WERI-Rb-1 (cell line): ENCODE data around the gene DDX52.
"Not testable (repeated sequence)": the region's sequence is repeated elsewhere in the genome, so short reads cannot be mapped to it uniquely, and the experiment has no call there.

Experiments
- DNase-seq: peaks from one replicate; pipeline ENCODE4 v3.0.0-alpha.2; 2020
- H3K27ac ChIP-seq: fragments of 250-450 bp; sonication (Bioruptor Pico); 2 replicates; pipeline ENCODE4 v1.5.1; 2020; ENCODE audit warnings: mild to moderate bottlenecking, moderate library complexity
- H3K27me3 ChIP-seq: fragments of 250-450 bp; sonication (Bioruptor Pico); 2 replicates; pipeline ENCODE4 v1.5.1; 2021; ENCODE audit warnings: mild to moderate bottlenecking, low read depth, moderate library complexity; ENCODE audit not compliant: insufficient read depth, severe bottlenecking
- H3K36me3 ChIP-seq: fragments of 250-450 bp; sonication (Bioruptor Pico); 2 replicates; pipeline ENCODE4 v1.5.1; 2020; ENCODE audit warnings: mild to moderate bottlenecking, moderate library complexity
- H3K4me3 ChIP-seq: 2 replicates; pipeline ENCODE4 v1.5.1; 2011; ENCODE audit warnings: low read depth, mild to moderate bottlenecking, control low read depth, low read length
- H3K9me3 ChIP-seq: fragments of 250-450 bp; sonication (Bioruptor Pico); 2 replicates; pipeline ENCODE4 v1.5.1; 2021; ENCODE audit warnings: mild to moderate bottlenecking, moderate library complexity; ENCODE audit not compliant: severe bottlenecking
- TF ChIP-seq, protein P1 (sequence below): IDR thresholded peaks from 2 replicates; pipeline ENCODE4 v1.5.1; 2011; ENCODE audit warnings: low read depth, mild to moderate bottlenecking, control low read depth, inconsistent platforms, low read length

DDX52 gene

DNA sequence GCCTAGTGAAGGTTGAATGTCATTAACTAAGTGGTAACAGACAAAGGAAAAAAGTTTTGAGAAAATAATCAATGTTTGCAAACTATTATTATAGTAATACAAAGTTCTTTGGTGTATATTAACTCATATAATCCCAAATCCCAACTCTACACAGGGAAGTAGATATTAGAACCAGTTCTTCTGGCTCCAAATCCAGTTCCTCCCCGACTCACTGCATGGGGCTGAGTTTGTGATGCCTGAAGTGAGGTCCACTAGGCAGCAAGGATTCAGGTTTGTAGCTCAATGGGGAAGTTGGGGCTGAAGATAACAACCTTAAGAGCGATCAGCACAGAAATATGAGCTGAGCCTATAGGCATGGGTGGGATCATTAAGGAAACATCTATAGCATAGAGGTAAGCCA lies 28.4 kb downstream of the DDX52 start:
- no peaks in the 10 kb centered on the region for H3K9me3 ChIP-seq
- DNase-seq: no peak
- no peak overlapping the region for H3K27ac ChIP-seq
- TF ChIP-seq, protein P1, sequence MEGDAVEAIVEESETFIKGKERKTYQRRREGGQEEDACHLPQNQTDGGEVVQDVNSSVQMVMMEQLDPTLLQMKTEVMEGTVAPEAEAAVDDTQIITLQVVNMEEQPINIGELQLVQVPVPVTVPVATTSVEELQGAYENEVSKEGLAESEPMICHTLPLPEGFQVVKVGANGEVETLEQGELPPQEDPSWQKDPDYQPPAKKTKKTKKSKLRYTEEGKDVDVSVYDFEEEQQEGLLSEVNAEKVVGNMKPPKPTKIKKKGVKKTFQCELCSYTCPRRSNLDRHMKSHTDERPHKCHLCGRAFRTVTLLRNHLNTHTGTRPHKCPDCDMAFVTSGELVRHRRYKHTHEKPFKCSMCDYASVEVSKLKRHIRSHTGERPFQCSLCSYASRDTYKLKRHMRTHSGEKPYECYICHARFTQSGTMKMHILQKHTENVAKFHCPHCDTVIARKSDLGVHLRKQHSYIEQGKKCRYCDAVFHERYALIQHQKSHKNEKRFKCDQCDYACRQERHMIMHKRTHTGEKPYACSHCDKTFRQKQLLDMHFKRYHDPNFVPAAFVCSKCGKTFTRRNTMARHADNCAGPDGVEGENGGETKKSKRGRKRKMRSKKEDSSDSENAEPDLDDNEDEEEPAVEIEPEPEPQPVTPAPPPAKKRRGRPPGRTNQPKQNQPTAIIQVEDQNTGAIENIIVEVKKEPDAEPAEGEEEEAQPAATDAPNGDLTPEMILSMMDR: no peak
- no peaks in the 10 kb centered on the region for H3K27me3 ChIP-seq
- H3K4me3 ChIP-seq: no peak overlapping the region
- peaks cover 63% of the 10 kb centered on the region for H3K36me3 ChIP-seq

GRCh38 chr17:37614391-37614790 lies 28.9 kb downstream of the DDX52 start:
- TF ChIP-seq, protein P1: no peak
- Histone ChIP-seq H3K9me3 (no peaks in the 10 kb centered on the region), H3K4me3 (no peak overlapping the region), H3K36me3 (peaks cover 58% of the 10 kb centered on the region), H3K27me3 (no peaks in the 10 kb centered on the region), H3K27ac (no peak overlapping the region)
- no peak for DNase-seq

- DNase-seq: no peak
- no peak overlapping the region for H3K4me3 ChIP-seq
- H3K9me3 ChIP-seq: no peaks in the 10 kb centered on the region
- TF ChIP-seq, protein P1: no peak
- peaks cover 31% of the 10 kb centered on the region for H3K36me3 ChIP-seq
- no peaks in the 10 kb centered on the region for H3K27me3 ChIP-seq
- H3K27ac ChIP-seq: no peak overlapping the region; the same call in 1 of the 2 replicates
These were observed 32.3 kb downstream of the DDX52 start for GRCh38 chr17:37610971-37611370.

GRCh38 chr17:37610041-37610420 lies 33.2 kb downstream of the DDX52 start:
- not testable (repeated sequence) for H3K27me3 ChIP-seq, H3K9me3 ChIP-seq, DNase-seq
- Histone ChIP-seq H3K27ac (peak overlapping the region; percentile 96), H3K36me3 (peaks cover 27% of the 10 kb centered on the region), H3K4me3 (peak overlapping the region; percentile 62)

DNA sequence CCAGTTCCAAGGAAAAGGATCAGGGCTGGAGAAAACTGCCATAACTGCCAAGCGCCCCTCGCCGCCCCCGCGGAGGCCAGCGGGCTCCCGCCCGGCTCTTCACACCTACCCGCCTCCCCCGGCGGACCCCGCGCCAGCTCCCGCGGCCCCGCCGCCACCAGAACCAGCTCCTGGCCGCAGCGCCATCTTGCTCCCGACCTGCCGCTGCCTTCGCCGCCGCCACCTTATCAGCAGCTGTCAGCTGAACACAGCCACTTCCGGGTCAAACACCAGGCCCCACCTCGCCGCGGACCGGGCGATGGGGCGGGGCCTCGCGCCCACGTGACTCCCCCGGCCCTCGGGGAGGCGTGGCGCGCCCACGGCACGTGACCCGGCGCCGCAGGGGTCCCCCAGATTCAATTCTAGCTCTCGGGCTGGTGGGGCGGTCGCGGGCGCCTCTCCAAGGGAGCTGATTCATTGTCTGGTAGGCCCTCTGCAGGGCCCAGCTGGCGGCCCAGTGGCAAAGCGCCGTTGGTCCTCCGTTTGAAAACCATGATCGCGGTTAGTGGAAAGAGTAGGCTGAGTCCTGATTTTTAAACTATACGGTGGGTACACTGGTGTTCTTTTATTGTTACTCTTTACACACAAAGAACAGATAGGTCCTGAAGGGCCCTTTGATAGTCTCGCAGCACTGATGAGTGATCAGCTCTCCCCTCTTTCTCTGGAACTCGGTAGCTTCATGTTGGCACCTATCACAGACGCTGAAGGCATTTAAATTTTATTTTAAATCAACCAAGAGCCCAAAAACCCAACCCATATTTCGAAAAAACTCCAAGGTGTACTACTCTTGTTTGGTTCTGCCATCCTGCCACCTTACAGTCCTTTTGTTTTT lies 33.8 kb downstream of the DDX52 start, which contains the start of gene SYNRG:
Gene SYNRG (minus strand): TSS at position 249 of the 871 bp plus-strand sequence. CDS start 63 bp downstream, at position 186.
- H3K36me3 ChIP-seq: peaks cover 25% of the 10 kb centered on the region
- H3K9me3 ChIP-seq: no peaks in the 10 kb centered on the region
- TF ChIP-seq, protein P1: peak; percentile 40; the same call in 1 of the 2 replicates
- peak within 1 kb of the TSS; percentile 62 for H3K4me3 ChIP-seq
- H3K27me3 ChIP-seq: no peaks in the 10 kb centered on the region
- peak; percentile 96 for DNase-seq
- H3K27ac ChIP-seq: peak within 1 kb of the TSS; percentile 96

- TF ChIP-seq, protein P1: no peak
- peak; percentile 58 for DNase-seq
These were observed 34.7 kb downstream of the DDX52 start for GRCh38 chr17:37608351-37609169.

More at GRCh38 chr17:37608351-37609169, 34.7 kb downstream of the DDX52 start:
- Histone ChIP-seq H3K4me3 (peak overlapping the region; percentile 62), H3K36me3 (peaks cover 23% of the 10 kb centered on the region), H3K27ac (peak overlapping the region; percentile 96), H3K9me3 (peaks cover 2% of the 10 kb centered on the region), H3K27me3 (no peaks in the 10 kb centered on the region)
